GM12873 (cell line): Measurements from ENCODE around the gene BLTP1.

ENCODE experiments used
- TF ChIP-seq, protein P1 (sequence below): IDR thresholded peaks from 2 replicates; pipeline ENCODE4 v1.5.1; 2012; ENCODE audit warnings: low read depth, mild to moderate bottlenecking, moderate library complexity, low read length, control low read depth; ENCODE audit not compliant: insufficient read depth; ENCODE audit errors: missing control alignments

The BLTP1 gene

DNA sequence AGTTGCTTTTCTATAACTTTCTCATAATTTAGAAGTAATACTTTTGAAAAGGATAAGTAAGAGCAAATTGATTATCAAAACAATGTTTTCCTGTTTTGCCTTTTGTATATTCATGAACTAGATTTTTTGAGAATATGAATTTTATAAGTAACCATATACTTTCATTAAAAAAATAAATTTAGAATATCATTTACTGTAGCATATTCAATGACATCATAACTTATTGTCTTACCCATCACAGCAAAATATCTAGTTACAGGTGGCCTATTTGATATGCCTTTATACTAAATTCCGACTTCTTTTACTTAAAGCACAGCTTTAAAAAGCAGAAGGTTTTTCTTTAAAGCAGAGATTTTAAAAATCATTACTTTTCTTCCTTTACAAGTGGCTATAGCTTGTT, 20.1 kb downstream of the BLTP1 start:
- TF ChIP-seq, protein P1, sequence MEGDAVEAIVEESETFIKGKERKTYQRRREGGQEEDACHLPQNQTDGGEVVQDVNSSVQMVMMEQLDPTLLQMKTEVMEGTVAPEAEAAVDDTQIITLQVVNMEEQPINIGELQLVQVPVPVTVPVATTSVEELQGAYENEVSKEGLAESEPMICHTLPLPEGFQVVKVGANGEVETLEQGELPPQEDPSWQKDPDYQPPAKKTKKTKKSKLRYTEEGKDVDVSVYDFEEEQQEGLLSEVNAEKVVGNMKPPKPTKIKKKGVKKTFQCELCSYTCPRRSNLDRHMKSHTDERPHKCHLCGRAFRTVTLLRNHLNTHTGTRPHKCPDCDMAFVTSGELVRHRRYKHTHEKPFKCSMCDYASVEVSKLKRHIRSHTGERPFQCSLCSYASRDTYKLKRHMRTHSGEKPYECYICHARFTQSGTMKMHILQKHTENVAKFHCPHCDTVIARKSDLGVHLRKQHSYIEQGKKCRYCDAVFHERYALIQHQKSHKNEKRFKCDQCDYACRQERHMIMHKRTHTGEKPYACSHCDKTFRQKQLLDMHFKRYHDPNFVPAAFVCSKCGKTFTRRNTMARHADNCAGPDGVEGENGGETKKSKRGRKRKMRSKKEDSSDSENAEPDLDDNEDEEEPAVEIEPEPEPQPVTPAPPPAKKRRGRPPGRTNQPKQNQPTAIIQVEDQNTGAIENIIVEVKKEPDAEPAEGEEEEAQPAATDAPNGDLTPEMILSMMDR: no peak

DNA sequence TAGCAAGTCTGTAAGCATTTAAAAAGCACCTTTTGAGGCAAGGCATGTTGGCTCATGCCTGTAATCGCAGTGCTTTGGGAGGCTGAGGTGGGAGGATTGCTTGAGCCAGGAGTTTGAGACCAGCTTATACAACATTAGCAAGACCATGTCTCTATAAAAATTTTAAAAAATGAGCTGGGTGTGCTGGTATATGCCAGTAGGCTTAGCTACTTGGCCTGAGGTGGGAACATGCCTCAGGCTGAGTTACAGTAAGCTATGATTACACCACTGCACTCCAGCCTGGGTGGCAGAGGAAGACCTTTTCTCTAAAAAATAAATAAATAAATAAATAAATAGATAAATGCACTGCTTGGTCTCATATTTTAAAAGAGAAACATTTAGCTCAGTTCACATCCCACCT, 26.8 kb downstream of the BLTP1 start:
- TF ChIP-seq, protein P1: no peak

DNA sequence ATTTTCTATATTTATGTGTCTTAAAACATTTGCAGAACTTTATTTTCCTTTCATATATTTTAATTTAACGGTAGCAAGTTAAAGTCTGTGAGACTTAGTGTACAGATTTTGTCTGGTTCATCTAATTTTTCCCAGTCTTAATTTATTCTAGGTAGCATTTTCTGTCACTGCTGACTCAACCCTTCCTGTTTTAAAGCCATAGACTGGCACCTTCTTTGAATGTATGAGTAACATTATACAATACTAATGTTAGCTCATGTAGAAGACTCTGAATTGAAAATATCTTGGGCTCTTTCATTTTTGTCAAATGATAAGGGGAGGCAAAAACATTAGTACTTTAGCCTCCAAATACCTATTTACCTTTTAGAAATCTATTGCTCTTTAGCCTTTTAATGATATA, 43.6 kb downstream of the BLTP1 start:
- TF ChIP-seq, protein P1: no peak
